ENCODE measurements around the gene GRIP1.

The GRIP1 gene

GRCh38 chr12:66707002-66707697, 28.3 kb upstream of the GRIP1 start:
- Mint-ChIP-seq H3K4me1 (ENCODE audit: low read depth) (peaks cover 37% of the 10 kb centered on the region), H3K36me3 (no peaks in the 10 kb centered on the region), H3K27me3 (no peaks in the 10 kb centered on the region), H3K9me3 (ENCODE audit: low read depth) (no peaks in the 10 kb centered on the region), H3K4me3 (no peak overlapping the region), H3K27ac (no peak overlapping the region)

- Mint-ChIP-seq H3K27me3 (no peaks in the 10 kb centered on the region), H3K36me3 (peaks cover 4% of the 10 kb centered on the region), H3K4me1 (ENCODE audit: low read depth) (peaks cover 35% of the 10 kb centered on the region), H3K9me3 (ENCODE audit: low read depth) (no peaks in the 10 kb centered on the region), H3K4me3 (no peak overlapping the region), H3K27ac (no peak overlapping the region)
Measured at GRCh38 chr12:66699738-66700482, 21.0 kb upstream of the GRIP1 start.

- Mint-ChIP-seq H3K9me3 (ENCODE audit: low read depth) (no peaks in the 10 kb centered on the region), H3K4me1 (ENCODE audit: low read depth) (peaks cover 32% of the 10 kb centered on the region), H3K27ac (no peak overlapping the region), H3K36me3 (peaks cover 4% of the 10 kb centered on the region), H3K27me3 (no peaks in the 10 kb centered on the region), H3K4me3 (no peak overlapping the region)
Measured at GRCh38 chr12:66698558-66698957, 19.7 kb upstream of the GRIP1 start.

GRCh38 chr12:66697404-66697803, 18.5 kb upstream of the GRIP1 start:
- no peaks in the 10 kb centered on the region for H3K27me3 Mint-ChIP-seq
- no peak overlapping the region for H3K27ac Mint-ChIP-seq
- H3K4me1 Mint-ChIP-seq (ENCODE audit: low read depth) = peaks cover 32% of the 10 kb centered on the region
- H3K36me3 Mint-ChIP-seq = peaks cover 4% of the 10 kb centered on the region
- H3K9me3 Mint-ChIP-seq (ENCODE audit: low read depth) = no peaks in the 10 kb centered on the region
- no peak overlapping the region for H3K4me3 Mint-ChIP-seq

GRCh38 chr12:66694666-66695613, 16.1 kb upstream of the GRIP1 start:
- Mint-ChIP-seq H3K4me1 (ENCODE audit: low read depth) (peaks cover 29% of the 10 kb centered on the region), H3K27me3 (no peaks in the 10 kb centered on the region), H3K4me3 (no peak overlapping the region), H3K36me3 (peaks cover 4% of the 10 kb centered on the region), H3K9me3 (ENCODE audit: low read depth) (no peaks in the 10 kb centered on the region), H3K27ac (no peak overlapping the region)

- Mint-ChIP-seq H3K36me3 (no peaks in the 10 kb centered on the region), H3K27ac (no peak overlapping the region), H3K4me1 (ENCODE audit: low read depth) (peaks cover 20% of the 10 kb centered on the region), H3K4me3 (no peak overlapping the region), H3K27me3 (no peaks in the 10 kb centered on the region), H3K9me3 (ENCODE audit: low read depth) (no peaks in the 10 kb centered on the region)
Measured at GRCh38 chr12:66693901-66694513, 15.1 kb upstream of the GRIP1 start.

- Mint-ChIP-seq H3K27ac (no peak overlapping the region), H3K9me3 (ENCODE audit: low read depth) (no peaks in the 10 kb centered on the region)
Measured at GRCh38 chr12:66692986-66693385, 14.1 kb upstream of the GRIP1 start.

GRCh38 chr12:66692170-66692569, 13.3 kb upstream of the GRIP1 start:
- no peaks in the 10 kb centered on the region for H3K27me3 Mint-ChIP-seq
- H3K4me3 Mint-ChIP-seq = no peak overlapping the region
- no peaks in the 10 kb centered on the region for H3K9me3 Mint-ChIP-seq (ENCODE audit: low read depth)
- H3K27ac Mint-ChIP-seq = no peak overlapping the region
- no peaks in the 10 kb centered on the region for H3K36me3 Mint-ChIP-seq
- peaks cover 1% of the 10 kb centered on the region for H3K4me1 Mint-ChIP-seq (ENCODE audit: low read depth)

More at GRCh38 chr12:66692986-66693385, 14.1 kb upstream of the GRIP1 start:
- Mint-ChIP-seq H3K4me3 (no peak overlapping the region), H3K27me3 (no peaks in the 10 kb centered on the region), H3K36me3 (no peaks in the 10 kb centered on the region), H3K4me1 (ENCODE audit: low read depth) (peaks cover 10% of the 10 kb centered on the region)

- Mint-ChIP-seq H3K9me3 (ENCODE audit: low read depth) (no peaks in the 10 kb centered on the region), H3K27me3 (peaks cover 3% of the 10 kb centered on the region), H3K27ac (no peak overlapping the region), H3K4me3 (no peak overlapping the region), H3K4me1 (ENCODE audit: low read depth) (no peaks in the 10 kb centered on the region), H3K36me3 (no peaks in the 10 kb centered on the region)
Measured at GRCh38 chr12:66688846-66689439, 10.1 kb upstream of the GRIP1 start.

GRCh38 chr12:66684222-66684621, 5.3 kb upstream of the GRIP1 start:
- Mint-ChIP-seq H3K27me3 (peaks cover 8% of the 10 kb centered on the region), H3K9me3 (ENCODE audit: low read depth) (no peaks in the 10 kb centered on the region), H3K27ac (no peak overlapping the region), H3K36me3 (no peaks in the 10 kb centered on the region), H3K4me3 (no peak overlapping the region), H3K4me1 (ENCODE audit: low read depth) (no peaks in the 10 kb centered on the region)

GRCh38 chr12:66683822-66684221, 4.9 kb upstream of the GRIP1 start:
- Mint-ChIP-seq H3K27ac (no peak overlapping the region), H3K4me1 (ENCODE audit: low read depth) (no peaks in the 10 kb centered on the region), H3K36me3 (no peaks in the 10 kb centered on the region), H3K27me3 (peaks cover 8% of the 10 kb centered on the region), H3K4me3 (no peak overlapping the region), H3K9me3 (ENCODE audit: low read depth) (no peaks in the 10 kb centered on the region)

- H3K27ac Mint-ChIP-seq = no peak overlapping the region
- H3K27me3 Mint-ChIP-seq = peaks cover 8% of the 10 kb centered on the region
- H3K36me3 Mint-ChIP-seq = no peaks in the 10 kb centered on the region
- H3K9me3 Mint-ChIP-seq (ENCODE audit: low read depth) = no peaks in the 10 kb centered on the region
- H3K4me3 Mint-ChIP-seq = no peak overlapping the region
- H3K4me1 Mint-ChIP-seq (ENCODE audit: low read depth) = no peaks in the 10 kb centered on the region
Measured at GRCh38 chr12:66683073-66683472, 4.2 kb upstream of the GRIP1 start.

GRCh38 chr12:66679461-66680084, 697 bp upstream of the GRIP1 start:
- H3K9me3 Mint-ChIP-seq (ENCODE audit: low read depth) = no peaks in the 10 kb centered on the region
- no peak overlapping the region for H3K4me3 Mint-ChIP-seq
- H3K4me1 Mint-ChIP-seq (ENCODE audit: low read depth) = no peaks in the 10 kb centered on the region
- peaks cover 1% of the 10 kb centered on the region for H3K36me3 Mint-ChIP-seq
- H3K27ac Mint-ChIP-seq = no peak overlapping the region
- peaks cover 5% of the 10 kb centered on the region for H3K27me3 Mint-ChIP-seq

GRCh38 chr12:66676241-66676640, 2.6 kb downstream of the GRIP1 start:
- Mint-ChIP-seq H3K4me1 (ENCODE audit: low read depth) (no peaks in the 10 kb centered on the region), H3K4me3 (no peak overlapping the region), H3K36me3 (peaks cover 7% of the 10 kb centered on the region), H3K9me3 (ENCODE audit: low read depth) (no peaks in the 10 kb centered on the region), H3K27me3 (peaks cover 6% of the 10 kb centered on the region), H3K27ac (no peak overlapping the region)

All from activated naive CD8-positive, alpha-beta T cell (primary cell).